B cell (primary cell): ENCODE data around the gene SLC3A2. TPM values are rescaled to one million over a fixed set of nuclear protein-coding genes. Genes with fewer than 3 reads are reported as not detected.

Experiments used
- ATAC-seq: fragments of 200-7000 bp; cut with Tn5 transposase; one replicate; pipeline ENCODE4 v1.10.0; 2021; ENCODE audit warnings: low read depth, mild to moderate bottlenecking, moderate number of reproducible peaks, moderate library complexity
- CTCF ChIA-PET: fragments of 350-600 bp; sonication (Branson Sonifier 250); formaldehyde crosslinking; loops from one replicate; lab custom pipeline; 2021; ENCODE audit warnings: antibody characterized with exemption, inconsistent platforms; lab: Charles Lee
- POLR2A ChIA-PET: fragments of 350-600 bp; sonication (Branson Sonifier 250); formaldehyde crosslinking; loops from one replicate; lab custom pipeline; 2021; ENCODE audit warnings: antibody characterized with exemption; lab: Charles Lee
- DNase-seq: peaks from one replicate; pipeline ENCODE4 v3.0.0; 2013
- H2AFZ ChIP-seq: 2 replicates; pipeline ENCODE4 v1.6.1; 2012; ENCODE audit warnings: mild to moderate bottlenecking, low read depth, low read length; ENCODE audit not compliant: insufficient read depth, poor library complexity, severe bottlenecking
- H3K27ac ChIP-seq, 2 donors: 1 replicate in 1 of 2; 2 replicates in 1 of 2; pipeline ENCODE4 v1.5.1; 2012 to 2013; ENCODE audit warnings: low read length in 2 of 2, mild to moderate bottlenecking in 2 of 2, moderate library complexity in 1 of 2
- H3K27me3 ChIP-seq, 4 experiments: fragments of 200-600 bp in 1 of 4; sonication (generic) in 1 of 4; replicated peaks in 1 of 4; 1 replicate in 2 of 4; 2 replicates in 2 of 4; pipeline versions ENCODE4 v1.6.1 to v1.7.0; 2013 to 2016; ENCODE audit warnings: low read length in 3 of 4, mild to moderate bottlenecking in 2 of 4, mixed read lengths in 1 of 4, moderate library complexity in 1 of 4; ENCODE audit not compliant: insufficient read depth in 4 of 4, control insufficient read depth in 3 of 4; ENCODE audit errors: control extremely low read depth in 1 of 4
- H3K36me3 ChIP-seq, 2 experiments: replicated peaks in 1 of 2; 1 replicate in 1 of 2; 2 replicates in 1 of 2; pipeline versions ENCODE4 v1.6.1 to v1.7.1; 2013; ENCODE audit warnings: low read length in 1 of 2; ENCODE audit not compliant: insufficient read depth in 2 of 2, control insufficient read depth in 1 of 2; ENCODE audit errors: control extremely low read depth in 1 of 2, extremely low read depth in 1 of 2
- H3K4me1 ChIP-seq, 2 donors: fragments of 200-600 bp in 1 of 2; sonication (generic) in 1 of 2; 1 replicate in 1 of 2; 2 replicates in 1 of 2; pipeline versions ENCODE4 v1.5.1 to v1.6.1; 2013 to 2017; ENCODE audit warnings: low read length in 2 of 2; ENCODE audit not compliant: control insufficient read depth in 2 of 2, insufficient read depth in 2 of 2
- H3K4me2 ChIP-seq: replicated peaks from 2 replicates; pipeline ENCODE3; 2012; ENCODE audit warnings: mild to moderate bottlenecking, low read depth, low read length; ENCODE audit not compliant: poor library complexity, severe bottlenecking
- H3K4me3 ChIP-seq, 5 experiments: fragments of 200-600 bp in 1 of 5; sonication (generic) in 1 of 5; 1 replicate in 3 of 5; 2 replicates in 2 of 5; pipeline versions ENCODE4 v1.5.1 to v1.7.0; 2011 to 2016; ENCODE audit warnings: low read length in 4 of 5, mild to moderate bottlenecking in 4 of 5, low read depth in 2 of 5, control low read depth in 1 of 5, moderate library complexity in 1 of 5; ENCODE audit not compliant: insufficient read depth in 1 of 5; ENCODE audit errors: control extremely low read depth in 1 of 5, extremely low read depth in 1 of 5
- H3K79me2 ChIP-seq: fragments of 200-600 bp; sonication (generic); one replicate; pipeline ENCODE4 v1.6.0; 2016; ENCODE audit warnings: low read length; ENCODE audit not compliant: control insufficient read depth, insufficient read depth
- H3K9ac ChIP-seq: fragments of 200-600 bp; sonication (generic); 2 replicates; pipeline ENCODE4 v1.6.1; 2017; ENCODE audit warnings: mild to moderate bottlenecking, low read length, moderate library complexity
- H3K9me3 ChIP-seq, 3 donors: one replicate each; pipeline versions ENCODE4 v1.6.1 to v1.7.1; 2013; ENCODE audit warnings: low read length in 2 of 3; ENCODE audit not compliant: control insufficient read depth in 2 of 3, insufficient read depth in 1 of 3; ENCODE audit errors: control extremely low read depth in 1 of 3
- H4K20me1 ChIP-seq: 2 replicates; pipeline ENCODE4 v1.6.0; 2012; ENCODE audit warnings: mild to moderate bottlenecking, low read length; ENCODE audit not compliant: insufficient read depth, control insufficient read depth, poor library complexity, severe bottlenecking
- H3K27ac Mint-ChIP-seq: one replicate; pipeline ENCODE4 v1.8.0; 2021; ENCODE audit warnings: mixed read lengths
- H3K27me3 Mint-ChIP-seq: one replicate; pipeline ENCODE4 v1.8.0; 2021; ENCODE audit warnings: mixed read lengths
- H3K4me1 Mint-ChIP-seq: one replicate; pipeline ENCODE4 v1.8.0; 2021; ENCODE audit warnings: mixed read lengths
- H3K4me3 Mint-ChIP-seq: one replicate; pipeline ENCODE4 v1.8.0; 2021; ENCODE audit warnings: mixed read lengths
- H3K9me3 Mint-ChIP-seq: one replicate; pipeline ENCODE4 v1.8.0; 2022; ENCODE audit warnings: mixed read lengths; ENCODE audit not compliant: insufficient read depth
- EZH2 ChIP-seq: IDR thresholded peaks from 2 replicates; pipeline ENCODE4 v1.6.1; 2012; ENCODE audit warnings: borderline replicate concordance, low read depth, mild to moderate bottlenecking, moderate library complexity, low read length; ENCODE audit not compliant: insufficient read depth, poor library complexity, severe bottlenecking
- WGBS: methylation state at CpG from one replicate; pipeline ENCODE4 v1.1.5; 2013; ENCODE audit warnings: missing lambda C conversion rate; ENCODE audit not compliant: insufficient coverage; 5-methylcytosine and 5-hydroxymethylcytosine counted together
- intact Hi-C: fragments of 100-400 bp; cut with micrococcal nuclease; formaldehyde crosslinking; loops from one replicate; pipeline ENCODE4 v1.10.0; 2022
- polyA plus RNA-seq: library from polyadenylated mRNA; depleted of rRNA; stranded (reverse); fragments of >200 nt; gene quantifications from 2 replicates; pipeline ENCODE4 v1.2.3, GENCODE V29; 2012
- total RNA-seq, 2 donors: library from RNA; stranded (reverse); fragments of 120-200 nt in 1 of 2; gene quantifications; 1 replicate in 1 of 2; 2 replicates in 1 of 2; pipeline versions ENCODE4 v1.2.3 to v1.2.4, GENCODE V29; 2013 to 2022
- TF ChIP-seq, protein P1 (sequence below): fragments of 200-600 bp; IDR thresholded peaks from one replicate; pipeline ENCODE4 v1.8.0; 2022; ENCODE audit warnings: antibody characterized with exemption, mild to moderate bottlenecking

SLC3A2 gene
- total and polyA plus RNA-seq, 2 donors (not counting 1 experiment from before 2014, with no cell fraction given): 92.0 to 148 TPM

DNA sequence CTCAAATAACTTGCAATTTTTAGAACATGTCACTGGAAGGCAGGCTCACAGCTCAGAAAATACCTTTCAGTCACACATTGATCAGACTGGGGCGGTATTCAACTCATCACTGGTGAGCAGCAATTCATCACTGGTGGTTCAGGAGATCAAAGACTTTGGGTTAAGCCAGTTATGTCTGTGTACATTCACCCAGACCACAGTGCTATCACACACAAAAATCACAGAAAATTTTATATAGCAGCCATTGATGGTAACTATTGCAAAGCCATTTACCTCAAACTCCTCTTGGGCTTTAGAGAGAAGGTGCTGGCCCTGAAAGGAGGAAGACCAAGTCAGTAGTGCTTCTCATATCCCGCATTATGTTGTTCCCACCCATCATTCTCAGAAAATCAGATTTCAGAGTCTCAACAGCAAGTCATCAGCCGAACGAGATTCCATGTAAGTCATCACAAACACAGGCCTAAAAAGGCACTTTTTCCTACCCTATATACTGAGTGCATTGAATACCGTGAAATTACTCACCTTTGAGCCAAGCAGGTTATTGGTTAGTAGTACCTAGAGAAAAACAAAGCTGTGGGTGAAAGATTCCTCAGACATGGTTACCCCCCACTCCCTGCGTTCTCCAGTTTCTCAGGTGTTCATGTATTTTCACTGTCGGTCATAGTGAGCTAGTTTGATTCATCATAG is 27.3 kb upstream of the SLC3A2 start:
- ATAC-seq (no peak), DNase-seq (peak; percentile 12)
- Histone ChIP-seq H3K4me2 (peak overlapping the region; percentile 95), H3K4me3 (peak overlapping the region in 1 of 5 experiments; percentile 96), H3K27me3 (no peaks in the 10 kb centered on the region), H3K36me3 (peaks cover 17 to 39% of the 10 kb centered on the region in 2 experiments), H3K4me1 (peaks cover 39 to 58% of the 10 kb centered on the region in 2 donors), H3K27ac (peak overlapping the region in 1 of 2 donors; percentile 84), H3K79me2 (peaks cover 50% of the 10 kb centered on the region), H2AFZ (no peak overlapping the region), H3K9me3 (no peaks in the 10 kb centered on the region), H3K9ac (peak overlapping the region; percentile 97), H4K20me1 (peaks cover 26% of the 10 kb centered on the region)
- Mint-ChIP-seq H3K4me3 (peak overlapping the region; percentile 99), H3K27ac (peak overlapping the region; percentile 98), H3K9me3 (no peaks in the 10 kb centered on the region), H3K4me1 (peaks cover 61% of the 10 kb centered on the region), H3K27me3 (no peaks in the 10 kb centered on the region)
- TF ChIP-seq, protein P1, sequence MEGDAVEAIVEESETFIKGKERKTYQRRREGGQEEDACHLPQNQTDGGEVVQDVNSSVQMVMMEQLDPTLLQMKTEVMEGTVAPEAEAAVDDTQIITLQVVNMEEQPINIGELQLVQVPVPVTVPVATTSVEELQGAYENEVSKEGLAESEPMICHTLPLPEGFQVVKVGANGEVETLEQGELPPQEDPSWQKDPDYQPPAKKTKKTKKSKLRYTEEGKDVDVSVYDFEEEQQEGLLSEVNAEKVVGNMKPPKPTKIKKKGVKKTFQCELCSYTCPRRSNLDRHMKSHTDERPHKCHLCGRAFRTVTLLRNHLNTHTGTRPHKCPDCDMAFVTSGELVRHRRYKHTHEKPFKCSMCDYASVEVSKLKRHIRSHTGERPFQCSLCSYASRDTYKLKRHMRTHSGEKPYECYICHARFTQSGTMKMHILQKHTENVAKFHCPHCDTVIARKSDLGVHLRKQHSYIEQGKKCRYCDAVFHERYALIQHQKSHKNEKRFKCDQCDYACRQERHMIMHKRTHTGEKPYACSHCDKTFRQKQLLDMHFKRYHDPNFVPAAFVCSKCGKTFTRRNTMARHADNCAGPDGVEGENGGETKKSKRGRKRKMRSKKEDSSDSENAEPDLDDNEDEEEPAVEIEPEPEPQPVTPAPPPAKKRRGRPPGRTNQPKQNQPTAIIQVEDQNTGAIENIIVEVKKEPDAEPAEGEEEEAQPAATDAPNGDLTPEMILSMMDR: no peak
- no peak for TF ChIP-seq EZH2
- CTCF ChIA-PET: interaction anchor here (0.9 to 2.2 kb wide), 6 partner anchors 11 to 428 kb away, joined by 3 to 11 read pairs (median 6); no protein-coding TSS in a partner anchor
- POLR2A ChIA-PET: interaction anchor here (0.6 to 5.2 kb wide), 5 partner anchors 8 to 234 kb away, joined by 3 to 159 read pairs (median 3); partner anchors contain the start of gene WDR74
- WGBS: 77% methylated on average over 4 of the region's 7 CpGs
- intact Hi-C loops: no loop called here
